ENCODE results near the gene SERGEF. TPM values are rescaled to one million over a fixed set of nuclear protein-coding genes. Genes with fewer than 3 reads are reported as not detected.

Gene SERGEF
- polyA plus RNA-seq, 2 of the 4 experiments (the other 2 are of a cell fraction) = 20.7 to 24.1 TPM

- H3K27ac ChIP-seq = no peak overlapping the region
- TF ChIP-seq ESRRA (IDR thresholded peaks at IDR 0.05; ENCODE audit: borderline replicate concordance, low read length) (no peak), MAZ (IDR thresholded peaks at IDR 0.05; ENCODE audit: borderline replicate concordance, low read depth, low read length) (no peak), ZNF302 (CRISPR knock-in tag; IDR thresholded peaks at IDR 0.05) (no peak), HEYL (CRISPR knock-in tag; IDR thresholded peaks at IDR 0.05) (no peak), ZFP36 (IDR thresholded peaks at IDR 0.05; ENCODE audit: borderline replicate concordance, partially characterized antibody) (no peak), NPAS2 (CRISPR knock-in tag; IDR thresholded peaks at IDR 0.05; ENCODE audit: borderline replicate concordance) (no peak), BCL3 (IDR thresholded peaks at IDR 0.05) (no peak), ZSCAN20 (CRISPR knock-in tag; IDR thresholded peaks at IDR 0.05) (no peak), NR3C1 (IDR thresholded peaks at IDR 0.05) (no peak), BHLHE40 (IDR thresholded peaks at IDR 0.05; ENCODE audit: low read depth, low read length) (no peak), RARB (CRISPR knock-in tag; IDR thresholded peaks at IDR 0.05) (no peak), HDAC2 (IDR thresholded peaks at IDR 0.05) (no peak), POLR2A (IDR thresholded peaks at IDR 0.05; ENCODE audit: low read length) (no peak), TP53 (CRISPR knock-in tag; IDR thresholded peaks at IDR 0.05) (no peak), KDM1A (IDR thresholded peaks at IDR 0.05; ENCODE audit: low read depth) (no peak), MYC (IDR thresholded peaks at IDR 0.05; ENCODE audit: borderline replicate concordance, low read length) (no peak), RFX5 (IDR thresholded peaks at IDR 0.05) (no peak), HOXB5 (CRISPR knock-in tag; IDR thresholded peaks at IDR 0.05) (no peak), MAX (IDR thresholded peaks at IDR 0.05) (no peak)
- DNase-seq (ENCODE audit: low read depth in 1 of 2, low spot score in 1 of 2) = no peak
- no peak overlapping the region for H3K4me3 ChIP-seq
- peak in 1 of 2 experiments; percentile 14; a peak in 3 of 6 replicates for ATAC-seq
- FAIRE-seq = no peak
- CTCF ChIA-PET = interaction anchor here (0.7 to 1.4 kb wide), 4 partner anchors 31 to 211 kb away, joined by 3 to 6 read pairs (median 4); no protein-coding TSS in a partner anchor
- 0 out of 3 replicates have a peak, but pooled peaks cover 4% of the 10 kb centered on the region for H3K4me1 ChIP-seq
- H3K4me2 ChIP-seq = no peak overlapping the region
- WGBS (ENCODE audit: missing lambda C conversion rate) = 52% methylated on average over 7 of the region's 7 CpGs
- POLR2A ChIA-PET = no interaction called here
- no peaks in the 10 kb centered on the region for H3K9me3 ChIP-seq
Measured at GRCh38 chr11:17767301-17767885, 245.5 kb downstream of the SERGEF start.

GRCh38 chr11:17766590-17766989 is 246.3 kb downstream of the SERGEF start:
- ChIA-PET POLR2A (no interaction called here), CTCF (interaction anchor here (1.0 to 1.1 kb wide), 2 partner anchors 36 to 212 kb away, joined by 3 to 6 read pairs; no protein-coding TSS in a partner anchor)
- H3K27ac ChIP-seq = no peak overlapping the region
- no peak for TF ChIP-seq TFCP2L1 (CRISPR knock-in tag; IDR thresholded peaks at IDR 0.05)
- TF ChIP-seq REST (IDR thresholded peaks at IDR 0.05) = no peak
- TF ChIP-seq RARB (CRISPR knock-in tag; IDR thresholded peaks at IDR 0.05) = no peak
- no peak for TF ChIP-seq NFE2L2 (conservative IDR thresholded peaks at IDR 0.05; ENCODE audit: low read length)
- TF ChIP-seq ZSCAN20 (CRISPR knock-in tag; IDR thresholded peaks at IDR 0.05) = no peak
- TF ChIP-seq POLR2AphosphoS2 (conservative IDR thresholded peaks at IDR 0.05; ENCODE audit: low read length) = no peak
- no peak for TF ChIP-seq HES2 (IDR thresholded peaks at IDR 0.05)
- TF ChIP-seq RNF2 (IDR thresholded peaks at IDR 0.05; ENCODE audit: borderline replicate concordance, low read depth) = no peak
- no peak for TF ChIP-seq SREBF2 (IDR thresholded peaks at IDR 0.05)
- TF ChIP-seq JUN (IDR thresholded peaks at IDR 0.05) = no peak
- no peak for TF ChIP-seq MAFK (IDR thresholded peaks at IDR 0.05; ENCODE audit: partially characterized antibody)
- no peak for TF ChIP-seq CEBPB (IDR thresholded peaks at IDR 0.05)
- no peak for TF ChIP-seq MYC (IDR thresholded peaks at IDR 0.05; ENCODE audit: borderline replicate concordance, low read length)
- no peak for TF ChIP-seq FOSB (CRISPR knock-in tag; IDR thresholded peaks at IDR 0.05)
- no peak for TF ChIP-seq PBX3 (IDR thresholded peaks at IDR 0.05)
- no peak for TF ChIP-seq E2F6 (IDR thresholded peaks at IDR 0.05; ENCODE audit: borderline replicate concordance, low read depth)
- no peak overlapping the region for H3K4me3 ChIP-seq
- DNase-seq (ENCODE audit: low read depth in 1 of 2, low spot score in 1 of 2) (peak in 1 of 2 experiments; percentile 20), ATAC-seq (peak in 1 of 2 experiments; percentile 43; a peak in 3 of 6 replicates), FAIRE-seq (no peak)
- 36% methylated on average over 5 of the region's 5 CpGs for WGBS (ENCODE audit: missing lambda C conversion rate)
- H3K4me1 ChIP-seq = 0 out of 3 replicates have a peak, but pooled peaks cover 4% of the 10 kb centered on the region
- no peak overlapping the region for H3K4me2 ChIP-seq
- no peaks in the 10 kb centered on the region for H3K9me3 ChIP-seq

All from A549 (cell line).